A673 (cell line): ENCODE data around the gene ZBTB39.

Experiments
- CTCF ChIP-seq: fragments of 300-800, 200-600 bp; sonication (generic); conservative IDR thresholded peaks from 2 replicates; pipeline ENCODE4 v1.5.1; 2017; ENCODE audit warnings: low read depth, mild to moderate bottlenecking, antibody characterized with exemption, low read length, moderate library complexity, mixed read lengths
- EZH2 ChIP-seq: fragments of 200-600 bp; sonication (generic); IDR thresholded peaks from 2 replicates; pipeline ENCODE4 v1.6.1; 2017; ENCODE audit warnings: borderline replicate concordance, low read depth, mild to moderate bottlenecking, mixed read lengths, antibody characterized with exemption, low read length; ENCODE audit not compliant: poor library complexity, severe bottlenecking

GRCh38 chr12:56954057-56954957 lies 52.0 kb downstream of the ZBTB39 start:
- TF ChIP-seq CTCF = no peak
- no peak for TF ChIP-seq EZH2
